KMS-11 (cell line): Measurements from ENCODE around the gene HES6.

Experiments
- H2AFZ ChIP-seq: fragments of 200-600 bp; sonication (generic); 2 replicates; pipeline ENCODE4 v1.6.1; 2016; ENCODE audit warnings: antibody characterized with exemption, mixed run types, low read depth
- H3K27ac ChIP-seq: fragments of 200-600 bp; sonication (generic); 2 replicates; pipeline ENCODE4 v1.6.1; 2016; ENCODE audit warnings: mild to moderate bottlenecking, mixed run types
- H3K27me3 ChIP-seq: fragments of 200-600 bp; sonication (generic); 2 replicates; pipeline ENCODE4 v1.6.1; 2017; ENCODE audit warnings: mild to moderate bottlenecking, low read depth, mixed run types, moderate library complexity; ENCODE audit not compliant: insufficient read depth
- H3K36me3 ChIP-seq: fragments of 200-600 bp; sonication (generic); 2 replicates; pipeline ENCODE4 v1.6.1; 2017; ENCODE audit warnings: mild to moderate bottlenecking, mixed run types; ENCODE audit not compliant: insufficient read depth
- H3K4me1 ChIP-seq: fragments of 200-600 bp; sonication (generic); 2 replicates; pipeline ENCODE4 v1.6.1; 2016; ENCODE audit warnings: mild to moderate bottlenecking, low read depth, mixed run types; ENCODE audit not compliant: poor library complexity, severe bottlenecking
- H3K4me2 ChIP-seq: fragments of 200-600 bp; sonication (generic); 2 replicates; pipeline ENCODE4 v1.7.0; 2016; ENCODE audit warnings: mild to moderate bottlenecking, mixed run types
- H3K4me3 ChIP-seq: fragments of 200-600 bp; sonication (generic); IDR thresholded peaks from 2 replicates; pipeline ENCODE4 v1.6.1; 2017; ENCODE audit warnings: low read depth, low read length, mixed read lengths; ENCODE audit not compliant: insufficient read depth
- H3K79me2 ChIP-seq: fragments of 200-600 bp; sonication (generic); 2 replicates; pipeline ENCODE4 v1.6.1; 2016; ENCODE audit warnings: low read depth, mixed run types; ENCODE audit not compliant: insufficient read depth
- H3K9ac ChIP-seq: fragments of 200-600 bp; sonication (generic); 2 replicates; pipeline ENCODE4 v1.6.1; 2016; ENCODE audit warnings: mild to moderate bottlenecking, mixed run types
- H4K20me1 ChIP-seq: fragments of 200-600 bp; sonication (generic); 2 replicates; pipeline ENCODE4 v1.6.1; 2016; ENCODE audit warnings: mild to moderate bottlenecking, mixed run types; ENCODE audit not compliant: insufficient read depth
- TF ChIP-seq, protein P1 (sequence below): fragments of 200-600 bp; sonication (generic); conservative IDR thresholded peaks from 2 replicates; pipeline ENCODE4 v1.6.1; 2017; ENCODE audit warnings: low read depth, mild to moderate bottlenecking, antibody characterized with exemption, low read length, moderate library complexity, mixed read lengths

Gene HES6

DNA sequence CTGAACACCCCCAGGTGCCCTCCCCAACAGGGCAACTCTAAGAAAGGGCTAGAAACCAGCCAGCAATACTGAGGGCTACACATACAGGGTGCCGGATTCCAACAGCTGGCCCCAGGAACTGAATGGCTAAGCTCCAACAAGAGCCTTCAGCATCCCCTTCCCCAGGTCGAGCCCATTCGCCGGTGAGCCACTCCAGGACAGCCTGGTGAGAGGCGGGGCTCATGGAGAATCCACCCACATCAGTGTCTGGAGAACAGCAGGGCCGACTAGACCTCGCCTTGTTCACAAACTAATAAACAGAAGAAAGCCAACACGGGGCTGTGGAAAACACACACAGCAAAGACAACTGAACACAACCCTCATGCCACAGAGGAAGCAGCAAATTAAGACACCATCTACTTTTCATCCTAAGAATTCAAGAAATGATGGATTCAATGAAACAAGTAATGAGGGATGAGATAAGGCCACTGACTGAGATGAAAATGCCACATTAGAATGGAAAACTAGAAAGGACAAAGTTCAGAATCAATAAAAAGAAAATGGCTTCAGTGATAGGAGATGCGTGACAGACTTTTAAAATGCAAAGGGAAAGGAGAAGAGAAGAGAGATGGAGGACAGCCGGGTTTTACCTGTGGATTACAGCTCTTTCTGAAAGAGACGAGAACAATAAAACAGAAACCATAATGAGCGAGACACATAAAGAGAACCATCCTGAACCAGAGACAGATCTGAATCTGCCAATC is 40.4 kb upstream of the HES6 start:
- no peaks in the 10 kb centered on the region for H4K20me1 ChIP-seq
- no peaks in the 10 kb centered on the region for H3K36me3 ChIP-seq
- H3K27ac ChIP-seq = no peak overlapping the region
- no peak overlapping the region for H3K4me2 ChIP-seq
- no peak overlapping the region for H3K4me3 ChIP-seq
- peaks cover 37% of the 10 kb centered on the region; the same call in 1 of the 2 replicates for H3K79me2 ChIP-seq
- no peaks in the 10 kb centered on the region for H3K4me1 ChIP-seq
- H3K27me3 ChIP-seq = no peaks in the 10 kb centered on the region
- H3K9ac ChIP-seq = no peak overlapping the region
- TF ChIP-seq, protein P1, sequence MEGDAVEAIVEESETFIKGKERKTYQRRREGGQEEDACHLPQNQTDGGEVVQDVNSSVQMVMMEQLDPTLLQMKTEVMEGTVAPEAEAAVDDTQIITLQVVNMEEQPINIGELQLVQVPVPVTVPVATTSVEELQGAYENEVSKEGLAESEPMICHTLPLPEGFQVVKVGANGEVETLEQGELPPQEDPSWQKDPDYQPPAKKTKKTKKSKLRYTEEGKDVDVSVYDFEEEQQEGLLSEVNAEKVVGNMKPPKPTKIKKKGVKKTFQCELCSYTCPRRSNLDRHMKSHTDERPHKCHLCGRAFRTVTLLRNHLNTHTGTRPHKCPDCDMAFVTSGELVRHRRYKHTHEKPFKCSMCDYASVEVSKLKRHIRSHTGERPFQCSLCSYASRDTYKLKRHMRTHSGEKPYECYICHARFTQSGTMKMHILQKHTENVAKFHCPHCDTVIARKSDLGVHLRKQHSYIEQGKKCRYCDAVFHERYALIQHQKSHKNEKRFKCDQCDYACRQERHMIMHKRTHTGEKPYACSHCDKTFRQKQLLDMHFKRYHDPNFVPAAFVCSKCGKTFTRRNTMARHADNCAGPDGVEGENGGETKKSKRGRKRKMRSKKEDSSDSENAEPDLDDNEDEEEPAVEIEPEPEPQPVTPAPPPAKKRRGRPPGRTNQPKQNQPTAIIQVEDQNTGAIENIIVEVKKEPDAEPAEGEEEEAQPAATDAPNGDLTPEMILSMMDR = no peak
- no peak overlapping the region for H2AFZ ChIP-seq

DNA sequence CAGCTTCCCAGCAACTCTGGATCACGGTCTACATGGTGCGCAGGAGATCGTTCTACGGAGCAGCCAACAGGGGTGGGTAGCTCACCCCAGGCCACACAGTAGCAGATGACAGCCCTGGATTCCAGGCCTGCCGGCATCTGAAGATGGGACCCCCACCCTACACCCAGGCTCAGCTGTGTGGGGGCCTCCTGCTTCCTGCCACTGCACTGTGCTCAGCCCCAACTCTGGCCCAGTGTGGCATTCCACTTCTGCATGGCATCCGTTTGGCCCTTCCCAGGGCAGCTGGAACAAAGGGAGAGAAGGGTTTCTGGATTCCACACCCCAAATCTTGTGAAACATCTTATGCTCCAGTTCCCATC is 39.5 kb upstream of the HES6 start:
- Histone ChIP-seq H3K36me3 (no peaks in the 10 kb centered on the region), H3K4me1 (peaks cover 8% of the 10 kb centered on the region), H3K27ac (no peak overlapping the region), H3K79me2 (peaks cover 35% of the 10 kb centered on the region; the same call in 1 of the 2 replicates), H3K27me3 (no peaks in the 10 kb centered on the region), H3K4me2 (no peak overlapping the region), H2AFZ (no peak overlapping the region), H3K4me3 (no peak overlapping the region), H3K9ac (no peak overlapping the region), H4K20me1 (no peaks in the 10 kb centered on the region)
- TF ChIP-seq, protein P1 = no peak

DNA sequence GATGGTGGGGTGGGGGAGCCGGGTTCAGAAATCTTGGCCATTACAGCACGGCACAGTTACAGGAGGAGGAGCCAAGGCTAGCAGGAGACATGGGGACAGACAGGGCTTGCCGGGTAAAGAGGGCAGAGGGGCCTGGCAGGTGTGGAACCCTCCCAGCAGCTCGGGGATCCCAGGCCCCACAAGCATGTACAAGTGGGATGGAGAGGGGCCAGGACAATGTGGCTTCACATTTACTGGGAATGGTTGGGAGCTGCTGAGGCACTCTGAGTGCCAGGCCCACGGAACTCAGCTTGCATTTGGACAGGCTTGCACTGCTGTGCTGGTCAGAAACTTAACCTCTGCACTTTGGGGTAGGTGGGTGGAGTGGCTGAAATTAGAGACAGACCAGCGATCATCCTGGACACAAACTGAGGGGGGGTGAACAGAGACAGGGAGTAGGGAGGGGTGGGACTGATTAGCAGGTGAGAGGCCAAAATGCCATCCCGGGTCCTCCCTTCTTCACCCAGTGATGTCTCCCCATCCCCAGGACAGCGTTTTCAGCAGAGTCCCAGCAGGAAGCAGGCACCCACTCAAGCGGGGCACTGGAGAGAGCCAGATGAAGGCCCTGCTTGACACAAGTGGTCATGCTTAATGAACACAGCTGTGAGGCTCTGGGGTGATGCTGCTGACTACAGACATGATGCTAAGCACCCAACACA is 38.9 kb upstream of the HES6 start:
- Histone ChIP-seq H4K20me1 (no peaks in the 10 kb centered on the region), H3K4me2 (no peak overlapping the region), H2AFZ (no peak overlapping the region), H3K4me3 (no peak overlapping the region), H3K9ac (no peak overlapping the region), H3K36me3 (no peaks in the 10 kb centered on the region), H3K4me1 (peaks cover 10% of the 10 kb centered on the region), H3K27me3 (no peaks in the 10 kb centered on the region), H3K27ac (no peak overlapping the region), H3K79me2 (peaks cover 30% of the 10 kb centered on the region; the same call in 1 of the 2 replicates)
- TF ChIP-seq, protein P1 = no peak

DNA sequence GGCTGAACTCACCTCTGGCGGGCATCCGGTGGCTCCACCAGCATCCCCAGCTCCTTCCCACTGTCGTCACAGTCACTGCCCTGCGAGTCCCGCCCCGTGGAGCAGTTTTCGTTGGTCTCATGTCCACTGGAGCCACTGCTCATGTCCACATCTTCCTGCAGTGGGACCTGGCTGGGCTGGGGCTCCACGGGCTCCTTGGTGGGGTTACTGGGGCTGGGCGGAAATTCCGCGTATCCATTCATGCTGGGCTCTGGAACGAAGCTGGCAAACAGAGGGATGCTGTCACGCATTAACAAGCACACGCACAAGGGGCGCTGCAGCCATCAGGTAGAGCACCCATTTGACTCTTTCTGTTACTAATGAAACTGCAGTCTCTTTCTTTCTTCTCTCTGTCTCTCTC is 37.9 kb upstream of the HES6 start:
- H2AFZ ChIP-seq = no peak overlapping the region
- no peak overlapping the region for H3K4me2 ChIP-seq
- no peaks in the 10 kb centered on the region for H4K20me1 ChIP-seq
- TF ChIP-seq, protein P1 = no peak
- peaks cover 21% of the 10 kb centered on the region; the same call in 1 of the 2 replicates for H3K79me2 ChIP-seq
- H3K27ac ChIP-seq = no peak overlapping the region
- H3K4me3 ChIP-seq = no peak overlapping the region
- H3K36me3 ChIP-seq = no peaks in the 10 kb centered on the region
- H3K4me1 ChIP-seq = peaks cover 10% of the 10 kb centered on the region
- no peaks in the 10 kb centered on the region for H3K27me3 ChIP-seq
- H3K9ac ChIP-seq = no peak overlapping the region
